Endothelial cell of umbilical vein (primary cell): ENCODE measurements around the gene BAMBI.

Experiments used
- CTCF ChIP-seq, 2 donors: IDR thresholded peaks; 1 replicate in 1 of 2; 2 replicates in 1 of 2; pipeline ENCODE4 v1.5.1; 2011; ENCODE audit warnings: low read length in 2 of 2, mild to moderate bottlenecking in 2 of 2, moderate library complexity in 2 of 2, control low read depth in 1 of 2, inconsistent platforms in 1 of 2, low read depth in 1 of 2; ENCODE audit not compliant: insufficient read depth in 1 of 2; ENCODE audit errors: extremely low read depth in 1 of 2
- POLR2A ChIP-seq: IDR thresholded peaks from 2 replicates; pipeline ENCODE4 v1.6.1; 2012; ENCODE audit warnings: low read depth, mild to moderate bottlenecking, control low read depth, low read length

- no peak for TF ChIP-seq POLR2A
- no peak for TF ChIP-seq CTCF (IDR thresholded peaks at IDR 0.05; ENCODE audit: extremely low read depth in 1 of 2, insufficient read depth in 1 of 2, low read depth in 1 of 2, low read length in 2 of 2)
Observed at GRCh38 chr10:28719789-28720436, 42.6 kb downstream of the BAMBI start.
